ENCODE results near the gene ZNF417.

- no peak for TF ChIP-seq CTCF (conservative IDR thresholded peaks at IDR 0.05; ENCODE audit: low read depth, low read length)
- no peak for TF ChIP-seq USF2 (IDR thresholded peaks at IDR 0.05; ENCODE audit: low read depth, low read length)
- TF ChIP-seq MXI1 (IDR thresholded peaks at IDR 0.05; ENCODE audit: borderline replicate concordance, low read depth, low read length), result no peak
- TF ChIP-seq RFX5 (IDR thresholded peaks at IDR 0.05; ENCODE audit: low read depth, low read length), result no peak
- no peak for TF ChIP-seq POLR2A (IDR thresholded peaks at IDR 0.05; ENCODE audit: low read depth, low read length)
- TF ChIP-seq RAD21 (IDR thresholded peaks at IDR 0.05; ENCODE audit: low read length), result no peak
- TF ChIP-seq NFE2L2 (IDR thresholded peaks at IDR 0.05; ENCODE audit: low read depth, low read length), result no peak
- no peak for TF ChIP-seq RCOR1 (IDR thresholded peaks at IDR 0.05; ENCODE audit: insufficient replicate concordance, low read length)
- no peak for TF ChIP-seq MAFK (IDR thresholded peaks at IDR 0.05; ENCODE audit: low read depth, low read length)
- TF ChIP-seq SMC3 (IDR thresholded peaks at IDR 0.05; ENCODE audit: low read depth, low read length), result no peak
- no peak for TF ChIP-seq CHD1 (IDR thresholded peaks at IDR 0.05; ENCODE audit: low read depth, low read length)
Measured at GRCh38 chr19:57954996-57955395, 38.6 kb upstream of the ZNF417 start.

Measured in IMR-90 (cell line).